HEK293T (cell line): Measurements from ENCODE around the gene PARD6A.

ENCODE experiments used
- ARNT ChIP-seq: fragments of 450-650 bp; IDR thresholded peaks from 2 replicates; pipeline ENCODE4 v1.6.1; 2017; ENCODE audit warnings: mild to moderate bottlenecking
- BHLHE40 ChIP-seq: fragments of 450-650 bp; IDR thresholded peaks from 2 replicates; pipeline ENCODE4 v1.6.1; 2016; ENCODE audit warnings: mild to moderate bottlenecking, moderate library complexity, borderline replicate concordance
- CTBP1 ChIP-seq: fragments of 450-650 bp; IDR thresholded peaks from 2 replicates; pipeline ENCODE4 v1.6.1; 2016; ENCODE audit warnings: borderline replicate concordance
- ELF4 ChIP-seq: fragments of 450-650 bp; IDR thresholded peaks from 2 replicates; pipeline ENCODE4 v1.6.1; 2017; ENCODE audit warnings: antibody characterized with exemption
- FOXA1 ChIP-seq: fragments of 450-650 bp; IDR thresholded peaks from 2 replicates; pipeline ENCODE4 v1.6.1; 2016; ENCODE audit warnings: mild to moderate bottlenecking
- FOXK2 ChIP-seq: fragments of 450-650 bp; IDR thresholded peaks from 2 replicates; pipeline ENCODE4 v1.6.1; 2016; ENCODE audit warnings: mild to moderate bottlenecking
- FOXM1 ChIP-seq: fragments of 450-650 bp; IDR thresholded peaks from 2 replicates; pipeline ENCODE4 v1.6.1; 2017; ENCODE audit warnings: mild to moderate bottlenecking, borderline replicate concordance
- HDGF ChIP-seq: fragments of 450-650 bp; IDR thresholded peaks from 2 replicates; pipeline ENCODE4 v1.6.1; 2017; ENCODE audit warnings: antibody characterized with exemption, borderline replicate concordance
- L3MBTL2 ChIP-seq: fragments of 450-650 bp; conservative IDR thresholded peaks from 2 replicates; pipeline ENCODE4 v1.6.1; 2016; ENCODE audit warnings: mild to moderate bottlenecking
- LEF1 ChIP-seq: fragments of 450-650 bp; IDR thresholded peaks from 2 replicates; pipeline ENCODE4 v1.6.1; 2017; ENCODE audit warnings: mild to moderate bottlenecking, borderline replicate concordance
- SP1 ChIP-seq: fragments of 450-650 bp; IDR thresholded peaks from 2 replicates; pipeline ENCODE4 v1.6.1; 2017
- SUZ12 ChIP-seq: fragments of 450-650 bp; IDR thresholded peaks from 2 replicates; pipeline ENCODE4 v1.6.1; 2016; ENCODE audit warnings: mild to moderate bottlenecking
- TARDBP ChIP-seq: fragments of 450-650 bp; IDR thresholded peaks from 2 replicates; pipeline ENCODE4 v1.6.1; 2016
- ZNF384 ChIP-seq: fragments of 450-650 bp; IDR thresholded peaks from 2 replicates; pipeline ENCODE4 v1.6.1; 2016

- TF ChIP-seq TARDBP (no peak), L3MBTL2 (no peak), FOXK2 (no peak), SP1 (no peak), ARNT (no peak), BHLHE40 (no peak), LEF1 (no peak), FOXA1 (no peak), FOXM1 (no peak), CTBP1 (no peak), ELF4 (no peak), SUZ12 (no peak), HDGF (no peak), ZNF384 (no peak)
Measured at GRCh38 chr16:67694611-67695010, 33.9 kb downstream of the PARD6A start.
